OCI-LY7 (cell line): ENCODE measurements around the gene BEAN1. TPM values are rescaled to one million over a fixed set of nuclear protein-coding genes. Genes with fewer than 3 reads are reported as not detected.

Experiments used
- BruUV-seq: library from RNA; stranded (reverse); fragments of 400-500 nt; replicated peaks from 2 replicates; lab custom pipeline; 2021; lab: Mats Ljungman, UMichigan
- CTCF ChIA-PET: fragments of 300-600 bp; sonication (Branson Sonifier 250); formaldehyde crosslinking; loops from one replicate; lab custom pipeline; 2022; ENCODE audit warnings: antibody characterized with exemption; ENCODE audit not compliant: unreplicated experiment; lab: Charles Lee
- POLR2A ChIA-PET: fragments of 300-600 bp; sonication (Branson Sonifier 250); formaldehyde crosslinking; loops from one replicate; lab custom pipeline; 2022; ENCODE audit warnings: antibody characterized with exemption; lab: Charles Lee
- DNase-seq: peaks from one replicate; pipeline ENCODE4 v3.0.0-alpha.2; 2015; ENCODE audit warnings: low spot score
- H2AFZ ChIP-seq: fragments of 200-600 bp; sonication (generic), shearing (Covaris generic); 2 replicates; pipeline ENCODE4 v1.6.1; 2014; ENCODE audit warnings: mild to moderate bottlenecking, antibody characterized with exemption, low read length, moderate library complexity
- H3K27ac ChIP-seq: fragments of 200-600 bp; sonication (generic); 2 replicates; pipeline ENCODE4 v1.5.1; 2014; ENCODE audit warnings: mixed run types, low read depth, mild to moderate bottlenecking, moderate library complexity, low read length, inconsistent platforms; ENCODE audit not compliant: poor library complexity, severe bottlenecking
- H3K36me3 ChIP-seq: fragments of 200-600 bp; sonication (generic); 2 replicates; pipeline ENCODE4 v1.6.1; 2014; ENCODE audit warnings: mild to moderate bottlenecking, antibody characterized with exemption, low read length, moderate library complexity, mixed read lengths; ENCODE audit not compliant: insufficient read depth
- H3K4me1 ChIP-seq: fragments of 200-600 bp; sonication (generic); 2 replicates; pipeline ENCODE4 v1.5.1; 2014; ENCODE audit warnings: mild to moderate bottlenecking, low read length; ENCODE audit not compliant: insufficient read depth, poor library complexity, severe bottlenecking
- H3K4me2 ChIP-seq: fragments of 200-600 bp; sonication (generic); 2 replicates; pipeline ENCODE4 v1.6.1; 2014; ENCODE audit warnings: mild to moderate bottlenecking, low read length
- H3K4me3 ChIP-seq: fragments of 200-600 bp; sonication (generic); 2 replicates; pipeline ENCODE4 v1.5.1; 2014; ENCODE audit warnings: mild to moderate bottlenecking, low read depth, low read length; ENCODE audit not compliant: poor library complexity, severe bottlenecking
- H3K79me2 ChIP-seq: fragments of 200-600 bp; sonication (generic); 2 replicates; pipeline ENCODE4 v1.6.1; 2016; ENCODE audit warnings: low read depth, mild to moderate bottlenecking, low read length, moderate library complexity, mixed read lengths; ENCODE audit not compliant: insufficient read depth
- H3K9me2 ChIP-seq: fragments of 200-600 bp; sonication (generic); 2 replicates; pipeline ENCODE4 v1.6.1; 2016; ENCODE audit warnings: mild to moderate bottlenecking, low read length, mixed read lengths; ENCODE audit not compliant: insufficient read depth
- H3K9me3 ChIP-seq: fragments of 200-600 bp; sonication (generic); 2 replicates; pipeline ENCODE4 v1.6.1; 2014; ENCODE audit warnings: mild to moderate bottlenecking, mixed run types, low read length, mixed read lengths
- H4K20me1 ChIP-seq: fragments of 200-600 bp; sonication (generic); 2 replicates; pipeline ENCODE4 v1.6.1; 2014; ENCODE audit warnings: mild to moderate bottlenecking, antibody characterized with exemption, low read length, moderate library complexity, mixed read lengths; ENCODE audit not compliant: insufficient read depth
- EZH2phosphoT487 ChIP-seq: fragments of 200-600 bp; sonication (generic); IDR thresholded peaks from 2 replicates; pipeline ENCODE4 v1.6.1; 2018; ENCODE audit warnings: low read depth, borderline replicate concordance, mild to moderate bottlenecking, mixed run types, antibody characterized with exemption, low read length, moderate library complexity, mixed read lengths
- intact Hi-C: fragments of 100-400 bp; cut with micrococcal nuclease; formaldehyde crosslinking; loops from one replicate; pipeline ENCODE4 v1.10.0; 2022; ENCODE audit not compliant: unreplicated experiment
- total RNA-seq, 2 experiments: library from RNA; depleted of rRNA in 1 of 2; stranded (reverse); fragments of >200 nt in 1 of 2; shearing (Covaris generic) in 1 of 2; gene quantifications; 2 replicates each; pipeline ENCODE4 v1.2.3, GENCODE V29; 2014 to 2022
- TF ChIP-seq, protein P1 (sequence below): fragments of 200-600 bp; sonication (generic); conservative IDR thresholded peaks from 2 replicates; pipeline ENCODE4 v1.5.1; 2014; ENCODE audit warnings: mild to moderate bottlenecking, antibody characterized with exemption, low read length, moderate library complexity, mixed read lengths

BEAN1 gene
- total RNA-seq, 2 experiments from 2014 or later, result 0.13 TPM; not detected in 1

DNA sequence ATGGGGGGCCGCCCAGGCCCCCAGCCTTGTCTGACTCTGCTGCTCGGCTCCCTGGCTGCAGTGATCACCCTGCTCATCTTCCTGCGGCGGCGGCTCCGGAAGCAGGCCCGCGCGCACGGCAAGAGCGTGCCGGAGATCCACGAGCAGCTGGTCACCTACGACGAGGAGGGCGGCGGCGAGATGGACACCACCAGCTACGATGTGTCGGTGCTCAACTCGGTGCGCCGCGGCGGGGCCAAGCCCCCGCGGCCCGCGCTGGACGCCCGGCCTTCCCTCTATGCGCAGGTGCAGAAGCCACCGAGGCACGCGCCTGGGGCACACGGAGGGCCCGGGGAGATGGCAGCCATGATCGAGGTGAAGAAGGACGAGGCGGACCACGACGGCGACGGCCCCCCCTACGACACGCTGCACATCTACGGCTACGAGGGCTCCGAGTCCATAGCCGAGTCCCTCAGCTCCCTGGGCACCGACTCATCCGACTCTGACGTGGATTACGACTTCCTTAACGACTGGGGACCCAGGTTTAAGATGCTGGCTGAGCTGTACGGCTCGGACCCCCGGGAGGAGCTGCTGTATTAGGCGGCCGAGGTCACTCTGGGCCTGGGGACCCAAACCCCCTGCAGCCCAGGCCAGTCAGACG is 24.4 kb upstream of the BEAN1 start:
- DNase-seq, result no peak
- H3K27ac ChIP-seq, result no peak overlapping the region
- H2AFZ ChIP-seq, result no peak overlapping the region
- H3K4me1 ChIP-seq, result peaks cover 4% of the 10 kb centered on the region
- TF ChIP-seq, protein P1, sequence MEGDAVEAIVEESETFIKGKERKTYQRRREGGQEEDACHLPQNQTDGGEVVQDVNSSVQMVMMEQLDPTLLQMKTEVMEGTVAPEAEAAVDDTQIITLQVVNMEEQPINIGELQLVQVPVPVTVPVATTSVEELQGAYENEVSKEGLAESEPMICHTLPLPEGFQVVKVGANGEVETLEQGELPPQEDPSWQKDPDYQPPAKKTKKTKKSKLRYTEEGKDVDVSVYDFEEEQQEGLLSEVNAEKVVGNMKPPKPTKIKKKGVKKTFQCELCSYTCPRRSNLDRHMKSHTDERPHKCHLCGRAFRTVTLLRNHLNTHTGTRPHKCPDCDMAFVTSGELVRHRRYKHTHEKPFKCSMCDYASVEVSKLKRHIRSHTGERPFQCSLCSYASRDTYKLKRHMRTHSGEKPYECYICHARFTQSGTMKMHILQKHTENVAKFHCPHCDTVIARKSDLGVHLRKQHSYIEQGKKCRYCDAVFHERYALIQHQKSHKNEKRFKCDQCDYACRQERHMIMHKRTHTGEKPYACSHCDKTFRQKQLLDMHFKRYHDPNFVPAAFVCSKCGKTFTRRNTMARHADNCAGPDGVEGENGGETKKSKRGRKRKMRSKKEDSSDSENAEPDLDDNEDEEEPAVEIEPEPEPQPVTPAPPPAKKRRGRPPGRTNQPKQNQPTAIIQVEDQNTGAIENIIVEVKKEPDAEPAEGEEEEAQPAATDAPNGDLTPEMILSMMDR, result no peak
- no peak for TF ChIP-seq EZH2phosphoT487
- intact Hi-C loops, result loop anchor here (10.0 kb wide), 1 partner anchor 322 kb away; no protein-coding TSS in a partner anchor
- H3K79me2 ChIP-seq, result no peaks in the 10 kb centered on the region
- no peak overlapping the region for H3K4me3 ChIP-seq
- H3K36me3 ChIP-seq, result no peaks in the 10 kb centered on the region
- ChIA-PET POLR2A (no interaction called here), CTCF (no interaction called here)
- no TSS peak for BruUV-seq
- H3K9me3 ChIP-seq, result no peaks in the 10 kb centered on the region
- H3K9me2 ChIP-seq, result no peaks in the 10 kb centered on the region
- no peak overlapping the region for H3K4me2 ChIP-seq
- H4K20me1 ChIP-seq, result no peaks in the 10 kb centered on the region

- no peak for DNase-seq
- Histone ChIP-seq H2AFZ (no peak overlapping the region), H3K27ac (no peak overlapping the region), H3K79me2 (no peaks in the 10 kb centered on the region), H3K4me2 (no peak overlapping the region), H3K4me1 (peaks cover 13% of the 10 kb centered on the region), H3K36me3 (no peaks in the 10 kb centered on the region), H3K9me2 (no peaks in the 10 kb centered on the region), H3K9me3 (no peaks in the 10 kb centered on the region), H4K20me1 (no peaks in the 10 kb centered on the region), H3K4me3 (no peak overlapping the region)
- no TSS peak for BruUV-seq
- CTCF ChIA-PET, result interaction anchor here (0.7 kb wide), 1 partner anchor 186 kb away, joined by 3 read pairs; no protein-coding TSS in a partner anchor
- TF ChIP-seq EZH2phosphoT487, result no peak
- TF ChIP-seq, protein P1, result no peak
- intact Hi-C loops, result loop anchor here (10.0 kb wide), 1 partner anchor 321 kb away; no protein-coding TSS in a partner anchor
- POLR2A ChIA-PET, result interaction anchor here (1.4 kb wide), 1 partner anchor 73 kb away, joined by 4 read pairs; no protein-coding TSS in a partner anchor
Measured at GRCh38 chr16:66403531-66404145, 23.5 kb upstream of the BEAN1 start.
